GF-D8 (cell line): ENCODE data around the gene SOHLH1.

Experiments used
- DNase-seq: peaks from one replicate; lab custom pipeline; 2025; lab: John Stamatoyannopoulos, UW

SOHLH1 gene

GRCh38 chr9:135728436-135729110, 29.3 kb upstream of the SOHLH1 start:
- no peak for DNase-seq

DNA sequence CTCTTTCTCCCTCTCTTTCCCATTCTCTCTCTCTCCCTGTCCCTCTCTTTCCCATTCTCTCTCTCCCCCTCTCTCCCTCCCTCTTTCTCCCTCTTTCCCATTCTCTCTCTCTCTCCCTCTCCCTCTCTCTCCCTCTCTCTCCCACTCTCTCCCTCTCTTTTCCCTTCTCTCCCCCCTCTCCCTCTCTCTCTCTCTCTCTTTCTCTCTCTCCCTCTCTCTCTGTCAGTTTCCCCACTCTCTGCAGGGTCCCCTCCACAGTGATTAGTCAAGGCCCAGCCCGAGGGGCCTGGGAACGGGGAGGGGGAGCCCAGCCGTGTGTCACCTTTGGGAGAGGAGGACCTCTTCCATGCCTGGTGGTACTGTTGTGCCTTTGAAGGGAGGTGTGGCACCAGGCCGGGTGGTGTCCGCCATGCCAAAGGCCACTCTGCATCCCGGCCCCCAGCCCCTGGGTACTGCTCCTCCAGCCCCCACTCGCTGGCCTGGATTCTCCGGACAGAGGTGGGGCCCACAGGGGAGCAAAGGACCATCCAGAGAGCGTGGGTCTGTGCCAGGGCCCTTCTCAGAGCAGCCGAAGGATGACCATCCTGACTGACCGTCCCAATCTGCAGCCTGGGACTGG, 28.1 kb upstream of the SOHLH1 start:
- DNase-seq = no peak

DNA sequence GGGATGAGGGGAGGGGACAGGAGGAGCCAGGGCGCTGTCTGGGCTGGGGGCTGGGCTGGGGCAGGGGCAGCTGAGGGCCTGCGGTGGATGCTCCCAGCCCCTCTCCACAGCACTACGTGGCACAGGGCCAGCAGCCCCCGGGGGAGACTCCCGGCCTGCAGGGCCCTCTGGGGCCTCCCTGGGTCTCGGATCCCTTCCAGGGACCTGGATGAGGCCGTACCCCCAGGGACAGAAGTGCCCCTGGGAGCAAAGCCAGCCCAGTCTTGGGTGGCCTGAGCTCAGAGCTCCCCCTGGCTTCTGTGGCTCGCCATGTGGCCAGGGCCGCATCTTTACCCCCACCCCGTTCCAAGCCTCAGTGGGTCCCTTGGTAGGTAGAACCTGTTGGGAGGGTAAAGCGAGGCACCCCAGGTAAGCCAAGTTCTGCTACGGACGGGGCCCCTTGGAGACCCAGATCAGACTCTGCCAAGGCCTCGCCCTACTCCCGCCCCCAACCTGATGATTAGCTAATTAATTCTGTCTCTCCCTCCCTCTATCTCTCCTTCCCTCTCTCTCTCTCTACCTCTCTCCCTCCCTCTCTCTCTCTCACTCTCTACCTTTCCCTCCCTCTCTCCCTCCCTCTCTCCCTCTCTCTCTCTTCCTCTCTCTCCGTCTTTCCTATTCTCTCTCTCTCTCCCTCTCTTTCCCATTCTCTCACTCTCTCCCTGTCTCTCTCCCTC, 27.0 kb upstream of the SOHLH1 start:
- DNase-seq = no peak

- DNase-seq = no peak
Observed at GRCh38 chr9:135724186-135724787, 25.0 kb upstream of the SOHLH1 start.

- no peak for DNase-seq
Observed at GRCh38 chr9:135722365-135722764, 23.1 kb upstream of the SOHLH1 start.

DNA sequence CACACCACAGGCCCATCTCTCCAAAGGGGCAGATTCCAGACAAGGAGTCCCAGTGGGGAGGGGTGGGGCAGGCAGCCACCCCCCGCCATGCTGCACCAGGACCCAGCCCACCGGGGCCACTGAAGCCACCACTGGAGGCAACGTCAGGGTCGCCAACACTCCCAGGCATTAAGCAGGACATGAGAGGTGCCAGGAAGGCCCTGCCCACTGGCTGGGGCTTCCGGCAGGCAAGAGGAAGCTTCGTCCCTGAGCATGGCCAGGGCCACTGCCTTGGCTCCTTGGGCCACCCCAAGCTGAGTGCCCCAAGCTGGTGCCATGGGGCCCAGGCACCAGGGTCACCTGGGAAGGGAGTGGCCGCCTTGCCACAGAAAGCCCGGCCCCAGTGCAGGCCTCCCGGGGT, 20.2 kb upstream of the SOHLH1 start:
- DNase-seq = no peak

DNA sequence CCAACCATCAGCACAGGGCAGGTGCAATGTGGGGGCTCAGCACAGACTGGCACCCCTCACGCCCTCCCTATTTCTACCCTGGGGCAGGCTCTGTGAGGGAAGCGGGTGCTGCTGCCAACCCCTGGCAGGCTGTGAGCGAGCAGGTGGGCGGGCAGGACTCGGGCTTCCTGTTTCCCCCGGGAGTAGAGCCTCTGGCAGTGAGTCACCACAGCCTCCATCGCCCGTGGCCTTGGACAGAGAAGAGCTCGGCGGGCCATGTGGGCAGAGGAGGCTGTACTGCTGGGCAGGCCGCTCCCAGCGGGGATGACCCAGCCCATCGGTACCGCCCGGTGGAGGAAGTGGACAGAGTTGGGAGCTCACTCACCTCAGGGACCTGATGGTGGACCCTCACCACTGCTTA, 19.3 kb upstream of the SOHLH1 start:
- DNase-seq = no peak

- DNase-seq = no peak
Observed at GRCh38 chr9:135717410-135717809, 18.1 kb upstream of the SOHLH1 start.

DNA sequence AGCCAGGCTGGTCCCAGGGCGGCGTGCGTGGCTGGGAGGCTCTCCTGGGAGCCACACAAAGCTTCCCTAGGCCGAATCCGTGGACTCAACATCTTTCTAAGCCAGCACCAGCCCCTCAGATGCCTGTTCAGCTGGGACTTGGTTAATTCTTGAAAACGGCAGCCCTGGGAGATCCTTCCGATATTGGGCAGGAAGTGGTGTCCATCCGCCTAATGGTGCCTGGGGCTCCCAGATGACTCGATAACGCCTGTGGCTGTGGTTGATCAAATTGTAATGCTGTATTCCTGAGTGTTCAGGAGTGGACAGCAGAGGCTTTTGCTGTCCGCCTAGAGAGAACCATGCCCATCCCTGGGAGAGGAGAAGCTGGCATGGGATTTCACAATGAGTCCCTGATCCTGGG, 16.8 kb upstream of the SOHLH1 start:
- no peak for DNase-seq

DNA sequence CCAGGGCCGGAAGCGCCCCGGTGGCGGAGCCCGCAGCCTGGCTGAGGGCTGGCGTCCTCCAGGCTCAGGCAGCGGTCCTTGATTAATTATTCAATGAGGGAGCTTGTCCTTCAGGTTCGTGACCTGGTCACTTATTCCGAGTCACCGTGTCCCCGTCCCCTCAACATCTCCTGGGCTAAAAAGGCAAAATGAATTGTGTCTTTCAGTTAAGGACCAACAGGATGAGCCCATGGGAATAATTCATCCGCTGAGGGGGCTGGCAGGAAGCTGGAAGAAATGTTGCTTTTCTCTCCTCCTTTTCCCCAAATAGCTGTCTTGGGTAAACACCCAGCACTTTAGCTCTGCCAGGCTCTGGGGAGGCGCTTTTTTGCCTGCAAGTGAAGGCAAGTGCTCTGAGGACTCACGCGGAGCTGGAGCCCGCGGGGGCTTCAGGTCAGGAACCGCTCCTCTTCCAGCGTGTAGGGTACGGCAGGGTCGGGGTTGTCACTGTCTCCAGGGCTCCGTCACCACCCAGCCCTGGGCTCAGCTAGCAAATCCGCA, 15.8 kb upstream of the SOHLH1 start:
- DNase-seq = no peak

DNA sequence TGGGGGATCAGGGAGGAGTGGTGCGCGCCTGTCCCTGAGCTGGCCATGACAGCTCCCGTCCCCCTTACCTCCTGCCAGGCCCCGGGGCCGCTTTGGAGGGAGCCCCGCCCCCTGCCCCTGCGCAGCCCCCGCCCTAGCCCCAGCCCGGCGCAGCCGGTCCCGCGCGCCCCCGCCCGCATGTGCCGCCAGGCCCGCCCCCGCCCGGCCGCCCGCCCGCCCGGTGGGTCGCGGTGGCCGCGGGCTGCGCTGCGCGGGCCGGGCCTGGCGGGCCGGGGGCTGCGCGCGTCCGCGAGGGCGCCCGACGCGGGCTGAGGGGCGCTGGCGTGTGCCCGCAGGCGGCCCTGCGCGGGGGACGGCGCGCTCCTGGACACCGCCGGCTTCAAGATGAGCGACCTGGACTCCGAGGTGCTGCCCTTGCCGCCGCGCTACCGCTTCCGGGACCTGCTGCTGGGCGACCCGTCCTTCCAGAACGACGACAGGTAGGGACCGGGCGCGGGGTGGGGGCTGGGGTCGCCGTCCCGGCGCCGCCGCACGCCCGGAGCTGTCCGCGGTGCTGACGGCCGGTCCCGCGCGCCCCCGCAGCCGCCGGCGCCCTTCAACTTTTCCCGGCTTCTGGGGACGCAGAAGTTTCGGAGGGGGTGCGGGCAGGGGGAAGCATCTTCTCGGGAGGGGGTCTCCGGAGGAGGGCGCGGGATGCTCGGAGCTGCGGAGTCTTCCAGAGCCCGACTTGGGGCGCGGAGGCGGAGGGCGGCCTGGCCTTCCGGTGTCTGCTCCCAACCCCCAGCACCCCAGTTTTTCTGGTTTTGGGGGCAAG, 15.2 kb upstream of the SOHLH1 start:
- DNase-seq = no peak

DNA sequence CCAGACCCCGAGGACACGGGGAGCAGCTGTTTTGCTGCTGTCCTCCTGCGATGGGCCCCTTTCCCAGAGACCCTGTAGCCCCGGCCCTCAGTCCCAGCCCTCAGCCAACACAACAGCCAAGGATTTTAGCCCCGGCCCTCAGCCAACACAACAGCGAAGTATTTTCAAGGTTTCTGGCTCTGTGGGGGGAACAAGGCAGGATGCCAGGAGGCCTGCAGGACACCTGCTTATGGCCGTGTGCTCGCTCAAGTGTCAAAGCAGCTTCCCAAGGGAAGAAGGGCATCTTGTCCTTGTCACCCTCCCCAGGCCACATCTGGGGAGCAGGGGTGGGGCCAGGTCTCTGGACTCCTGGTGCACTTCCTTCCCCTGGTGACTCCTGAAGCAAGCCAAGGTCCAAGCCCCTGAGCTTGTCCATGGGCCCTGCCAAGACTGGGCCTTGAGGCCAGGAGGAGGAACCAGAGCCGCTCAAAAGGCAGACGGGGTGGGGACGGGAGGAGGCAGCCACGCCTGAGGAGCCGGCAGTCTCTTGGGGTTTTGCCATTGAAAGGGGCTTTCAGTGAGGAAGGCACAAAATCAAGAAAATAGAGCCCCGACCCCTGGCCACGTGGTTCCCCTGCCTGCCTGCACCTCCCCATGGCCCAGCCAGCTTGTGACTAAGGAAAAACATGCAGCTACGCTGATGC, 13.5 kb upstream of the SOHLH1 start:
- DNase-seq = no peak

GRCh38 chr9:135711881-135712280, 12.6 kb upstream of the SOHLH1 start:
- no peak for DNase-seq

GRCh38 chr9:135711391-135711790, 12.1 kb upstream of the SOHLH1 start:
- no peak for DNase-seq

- DNase-seq = no peak
Observed at GRCh38 chr9:135708164-135708563, 8.9 kb upstream of the SOHLH1 start.

DNA sequence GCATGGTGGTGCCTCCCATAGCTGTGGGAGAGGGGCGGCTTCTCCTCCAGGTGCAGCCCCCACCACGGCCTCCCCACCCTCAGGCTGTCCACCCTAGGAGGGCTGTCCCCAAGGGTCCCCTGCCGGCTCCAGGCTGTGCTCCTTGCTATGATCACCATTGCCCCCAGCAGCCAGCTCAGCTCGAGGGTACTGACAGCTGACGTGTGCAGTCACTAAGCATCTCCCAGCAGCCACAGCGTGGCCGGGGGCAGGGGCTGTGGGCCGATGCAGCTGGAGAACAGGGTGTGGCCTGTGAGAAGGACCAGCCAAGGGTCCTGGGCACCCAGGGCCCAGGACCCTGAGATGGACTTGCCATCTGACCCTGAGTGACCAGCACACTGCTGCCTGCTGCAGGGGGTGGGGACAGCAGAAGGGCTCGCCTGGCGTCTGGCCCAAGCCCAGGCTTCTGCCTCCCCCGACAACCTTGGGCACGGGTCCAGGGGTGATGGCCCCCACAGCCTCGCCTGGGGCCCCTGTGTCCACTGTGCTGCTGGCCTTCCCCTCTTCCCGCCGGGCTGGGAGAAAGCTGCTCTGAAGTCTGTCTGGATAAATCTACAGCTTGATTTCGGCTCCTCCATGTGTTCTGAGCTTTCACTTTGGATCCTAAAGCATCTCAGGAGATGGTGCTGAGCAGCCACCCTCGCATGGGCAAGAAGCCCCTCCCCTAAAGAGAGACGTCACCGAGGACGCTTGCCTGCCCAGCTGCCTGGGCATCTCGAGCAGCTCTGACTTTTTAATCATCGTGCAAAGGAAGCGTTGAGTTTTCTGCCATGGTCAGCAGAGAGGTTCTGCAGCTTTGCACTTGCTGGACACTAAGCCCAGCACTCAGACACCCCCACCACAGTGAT, 8.2 kb upstream of the SOHLH1 start:
- DNase-seq = no peak

GRCh38 chr9:135706288-135706687, 7.0 kb upstream of the SOHLH1 start:
- no peak for DNase-seq

DNA sequence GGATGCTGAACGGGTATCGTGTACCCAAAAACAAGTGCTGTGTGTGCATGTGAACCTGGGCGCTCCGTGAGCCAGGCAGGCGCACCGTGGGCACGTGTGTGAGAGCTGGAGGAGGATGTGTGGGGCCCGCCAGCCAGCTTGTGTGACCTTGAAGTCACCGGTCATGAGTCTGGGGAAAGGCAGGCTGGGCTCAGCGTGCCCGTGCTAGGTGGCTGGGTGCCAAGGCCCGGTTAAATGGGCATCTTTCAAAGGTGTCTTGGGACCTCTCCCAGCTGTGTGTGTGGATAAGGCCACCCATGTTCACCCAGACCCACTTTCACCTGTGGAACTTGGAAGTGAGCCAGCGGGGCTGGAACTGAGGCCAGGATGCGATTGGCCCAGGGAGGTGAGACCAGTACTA, 6.1 kb upstream of the SOHLH1 start:
- DNase-seq = no peak

DNA sequence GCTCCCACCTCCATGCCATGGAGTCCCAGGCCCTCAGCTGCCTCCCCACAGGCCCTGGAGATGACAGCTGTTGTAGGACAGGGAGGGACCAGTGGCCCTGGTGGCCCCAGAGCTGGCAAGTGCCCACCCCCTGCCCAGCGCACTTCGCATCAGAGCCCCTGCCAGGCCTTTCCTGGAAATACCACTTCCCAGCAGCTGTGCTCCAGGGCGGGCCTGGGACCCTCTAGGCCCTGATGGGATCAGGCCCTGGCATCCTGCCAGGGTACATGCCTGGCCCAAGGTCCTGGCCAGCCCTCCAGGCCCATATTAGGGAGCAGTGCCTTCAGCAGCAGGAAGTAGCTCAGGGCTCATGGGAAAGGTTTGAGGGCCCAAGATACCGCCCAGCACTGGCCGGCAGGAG, 5.2 kb upstream of the SOHLH1 start:
- DNase-seq = no peak

GRCh38 chr9:135703726-135704125, 4.4 kb upstream of the SOHLH1 start:
- DNase-seq = no peak
